ENCODE measurements around the gene THSD4. TPM values are rescaled to one million over a fixed set of nuclear protein-coding genes. Genes with fewer than 3 reads are reported as not detected.

Gene THSD4
- total RNA-seq, 1 donor from 2014 or later = 2.5 TPM

GRCh38 chr15:71526060-71526820 is 411.0 kb downstream of the THSD4 start:
- peak; percentile 80 for FAIRE-seq
- Histone ChIP-seq H3K27ac (ENCODE audit: low read depth, low read length) (no peak overlapping the region), H3K4me2 (ENCODE audit: low read length) (peak overlapping the region; percentile 49), H3K36me3 (ENCODE audit: insufficient read depth, low read length) (no peaks in the 10 kb centered on the region), H3K4me3 (ENCODE audit: insufficient read depth, low read depth, low read length) (no peak overlapping the region), H2AFZ (ENCODE audit: low read depth, low read length) (no peak overlapping the region), H4K20me1 (ENCODE audit: insufficient read depth, low read length) (peaks cover 3% of the 10 kb centered on the region), H3K4me1 (ENCODE audit: insufficient read depth, low read length) (no peaks in the 10 kb centered on the region), H3K9me3 (ENCODE audit: insufficient read depth, low read depth, low read length) (no peaks in the 10 kb centered on the region), H3K27me3 (ENCODE audit: insufficient read depth, low read length) (no peaks in the 10 kb centered on the region), H3K9ac (ENCODE audit: low read length) (no peak overlapping the region), H3K79me2 (ENCODE audit: insufficient read depth, low read length) (no peaks in the 10 kb centered on the region)
- no peaks in the 10 kb centered on the region for H3K27me3 Mint-ChIP-seq (ENCODE audit: low read depth, unreplicated experiment)
- TF ChIP-seq CTCF (IDR thresholded peaks at IDR 0.05; ENCODE audit: insufficient read depth, low read depth, low read length) (no peak), EZH2 (IDR thresholded peaks at IDR 0.05; ENCODE audit: insufficient read depth, low read length) (no peak)
- H3K4me3 Mint-ChIP-seq (ENCODE audit: unreplicated experiment) = no peak overlapping the region
- H3K9me3 Mint-ChIP-seq (ENCODE audit: unreplicated experiment) = peaks cover 2% of the 10 kb centered on the region
- H3K27ac Mint-ChIP-seq (ENCODE audit: unreplicated experiment) = no peak overlapping the region
- DNase-seq (ENCODE audit: low read depth) = peak; percentile 62
- no peaks in the 10 kb centered on the region for H3K36me3 Mint-ChIP-seq (ENCODE audit: low read depth, unreplicated experiment)
- peaks cover 15% of the 10 kb centered on the region for H3K4me1 Mint-ChIP-seq (ENCODE audit: low read depth, unreplicated experiment)

GRCh38 chr15:71529361-71529760 is 414.1 kb downstream of the THSD4 start:
- no peak for DNase-seq (ENCODE audit: low read depth)
- TF ChIP-seq EZH2 (IDR thresholded peaks at IDR 0.05; ENCODE audit: insufficient read depth, low read length) (no peak), CTCF (IDR thresholded peaks at IDR 0.05; ENCODE audit: insufficient read depth, low read depth, low read length) (no peak)
- no peak for FAIRE-seq

GRCh38 chr15:71530116-71530515 is 414.8 kb downstream of the THSD4 start:
- FAIRE-seq = no peak
- no peak overlapping the region for H3K27ac ChIP-seq (ENCODE audit: low read depth, low read length)
- H3K9me3 ChIP-seq (ENCODE audit: insufficient read depth, low read depth, low read length) = no peaks in the 10 kb centered on the region
- H2AFZ ChIP-seq (ENCODE audit: low read depth, low read length) = no peak overlapping the region
- Mint-ChIP-seq H3K36me3 (ENCODE audit: low read depth, unreplicated experiment) (no peaks in the 10 kb centered on the region), H3K9me3 (ENCODE audit: unreplicated experiment) (no peaks in the 10 kb centered on the region), H3K27me3 (ENCODE audit: low read depth, unreplicated experiment) (no peaks in the 10 kb centered on the region), H3K4me1 (ENCODE audit: low read depth, unreplicated experiment) (peaks cover 15% of the 10 kb centered on the region), H3K4me3 (ENCODE audit: unreplicated experiment) (no peak overlapping the region), H3K27ac (ENCODE audit: unreplicated experiment) (no peak overlapping the region)
- no peaks in the 10 kb centered on the region for H3K4me1 ChIP-seq (ENCODE audit: insufficient read depth, low read length)
- H3K36me3 ChIP-seq (ENCODE audit: insufficient read depth, low read length) = no peaks in the 10 kb centered on the region
- peaks cover 3% of the 10 kb centered on the region for H4K20me1 ChIP-seq (ENCODE audit: insufficient read depth, low read length)
- no peaks in the 10 kb centered on the region for H3K27me3 ChIP-seq (ENCODE audit: insufficient read depth, low read length)
- no peaks in the 10 kb centered on the region for H3K79me2 ChIP-seq (ENCODE audit: insufficient read depth, low read length)
- DNase-seq (ENCODE audit: low read depth) = no peak
- H3K4me3 ChIP-seq (ENCODE audit: insufficient read depth, low read depth, low read length) = no peak overlapping the region
- H3K4me2 ChIP-seq (ENCODE audit: low read length) = no peak overlapping the region
- H3K9ac ChIP-seq (ENCODE audit: low read length) = no peak overlapping the region
- no peak for TF ChIP-seq EZH2 (IDR thresholded peaks at IDR 0.05; ENCODE audit: insufficient read depth, low read length)
- TF ChIP-seq CTCF (IDR thresholded peaks at IDR 0.05; ENCODE audit: insufficient read depth, low read depth, low read length) = no peak

More at GRCh38 chr15:71529361-71529760, 414.1 kb downstream of the THSD4 start:
- H4K20me1 ChIP-seq (ENCODE audit: insufficient read depth, low read length) = peaks cover 3% of the 10 kb centered on the region
- no peak overlapping the region for H3K9ac ChIP-seq (ENCODE audit: low read length)
- H2AFZ ChIP-seq (ENCODE audit: low read depth, low read length) = no peak overlapping the region
- no peak overlapping the region for H3K4me2 ChIP-seq (ENCODE audit: low read length)
- H3K4me3 ChIP-seq (ENCODE audit: insufficient read depth, low read depth, low read length) = no peak overlapping the region
- Mint-ChIP-seq H3K27me3 (ENCODE audit: low read depth, unreplicated experiment) (no peaks in the 10 kb centered on the region), H3K4me3 (ENCODE audit: unreplicated experiment) (no peak overlapping the region), H3K27ac (ENCODE audit: unreplicated experiment) (no peak overlapping the region), H3K36me3 (ENCODE audit: low read depth, unreplicated experiment) (no peaks in the 10 kb centered on the region), H3K9me3 (ENCODE audit: unreplicated experiment) (peaks cover 2% of the 10 kb centered on the region), H3K4me1 (ENCODE audit: low read depth, unreplicated experiment) (peaks cover 15% of the 10 kb centered on the region)
- H3K79me2 ChIP-seq (ENCODE audit: insufficient read depth, low read length) = no peaks in the 10 kb centered on the region
- no peaks in the 10 kb centered on the region for H3K27me3 ChIP-seq (ENCODE audit: insufficient read depth, low read length)
- H3K9me3 ChIP-seq (ENCODE audit: insufficient read depth, low read depth, low read length) = no peaks in the 10 kb centered on the region
- no peaks in the 10 kb centered on the region for H3K36me3 ChIP-seq (ENCODE audit: insufficient read depth, low read length)
- no peak overlapping the region for H3K27ac ChIP-seq (ENCODE audit: low read depth, low read length)
- H3K4me1 ChIP-seq (ENCODE audit: insufficient read depth, low read length) = no peaks in the 10 kb centered on the region
